ENCODE measurements around the gene ETS2. TPM values are rescaled to one million over a fixed set of nuclear protein-coding genes. Genes with fewer than 3 reads are reported as not detected.

The ETS2 gene
- total RNA-seq, 2 donors from 2014 or later, result 31.4 to 37.2 TPM

DNA sequence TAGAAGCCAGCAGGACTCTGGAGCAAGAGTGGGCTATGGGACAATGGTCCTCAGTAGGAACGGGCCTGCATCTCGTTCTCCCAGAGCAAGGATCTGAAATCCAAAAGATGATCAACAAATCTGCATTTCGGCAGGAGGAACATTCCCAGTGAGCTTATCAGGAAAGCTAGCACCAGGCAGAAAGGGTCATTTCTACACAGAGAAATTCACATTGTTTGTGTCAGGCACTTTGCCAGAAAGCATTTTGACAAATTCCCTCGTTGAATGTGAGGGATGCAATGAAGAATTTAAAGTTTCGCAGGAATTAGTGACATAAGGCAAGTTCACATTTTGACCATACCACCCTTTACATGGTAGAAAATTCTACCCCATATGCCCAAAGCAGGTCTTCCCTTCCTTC lies 31.6 kb upstream of the ETS2 start:
- TF ChIP-seq, protein P1, sequence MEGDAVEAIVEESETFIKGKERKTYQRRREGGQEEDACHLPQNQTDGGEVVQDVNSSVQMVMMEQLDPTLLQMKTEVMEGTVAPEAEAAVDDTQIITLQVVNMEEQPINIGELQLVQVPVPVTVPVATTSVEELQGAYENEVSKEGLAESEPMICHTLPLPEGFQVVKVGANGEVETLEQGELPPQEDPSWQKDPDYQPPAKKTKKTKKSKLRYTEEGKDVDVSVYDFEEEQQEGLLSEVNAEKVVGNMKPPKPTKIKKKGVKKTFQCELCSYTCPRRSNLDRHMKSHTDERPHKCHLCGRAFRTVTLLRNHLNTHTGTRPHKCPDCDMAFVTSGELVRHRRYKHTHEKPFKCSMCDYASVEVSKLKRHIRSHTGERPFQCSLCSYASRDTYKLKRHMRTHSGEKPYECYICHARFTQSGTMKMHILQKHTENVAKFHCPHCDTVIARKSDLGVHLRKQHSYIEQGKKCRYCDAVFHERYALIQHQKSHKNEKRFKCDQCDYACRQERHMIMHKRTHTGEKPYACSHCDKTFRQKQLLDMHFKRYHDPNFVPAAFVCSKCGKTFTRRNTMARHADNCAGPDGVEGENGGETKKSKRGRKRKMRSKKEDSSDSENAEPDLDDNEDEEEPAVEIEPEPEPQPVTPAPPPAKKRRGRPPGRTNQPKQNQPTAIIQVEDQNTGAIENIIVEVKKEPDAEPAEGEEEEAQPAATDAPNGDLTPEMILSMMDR (IDR thresholded peaks at IDR 0.05), result no peak
- Histone ChIP-seq H3K9me3 (peaks cover 0 to 9% of the 10 kb centered on the region in 2 donors), H3K27ac (peak overlapping the region in 1 of 2 donors; percentile 40), H3K4me1 (peaks cover 0 to 7% of the 10 kb centered on the region in 2 donors), H3K27me3 (no peaks in the 10 kb centered on the region), H3K36me3 (no peaks in the 10 kb centered on the region), H3K4me3 (no peak overlapping the region)
- DNase-seq (ENCODE audit: low spot score), result no peak

GRCh38 chr21:38774586-38775285 lies 31.0 kb upstream of the ETS2 start:
- TF ChIP-seq, protein P1 (IDR thresholded peaks at IDR 0.05), result no peak
- H3K9me3 ChIP-seq, result peaks cover 0 to 9% of the 10 kb centered on the region in 2 donors
- no peak for DNase-seq (ENCODE audit: low spot score)
- peaks cover 0 to 7% of the 10 kb centered on the region in 2 donors for H3K4me1 ChIP-seq
- H3K4me3 ChIP-seq, result no peak overlapping the region
- no peak overlapping the region for H3K27ac ChIP-seq
- H3K27me3 ChIP-seq, result no peaks in the 10 kb centered on the region
- H3K36me3 ChIP-seq, result no peaks in the 10 kb centered on the region

DNA sequence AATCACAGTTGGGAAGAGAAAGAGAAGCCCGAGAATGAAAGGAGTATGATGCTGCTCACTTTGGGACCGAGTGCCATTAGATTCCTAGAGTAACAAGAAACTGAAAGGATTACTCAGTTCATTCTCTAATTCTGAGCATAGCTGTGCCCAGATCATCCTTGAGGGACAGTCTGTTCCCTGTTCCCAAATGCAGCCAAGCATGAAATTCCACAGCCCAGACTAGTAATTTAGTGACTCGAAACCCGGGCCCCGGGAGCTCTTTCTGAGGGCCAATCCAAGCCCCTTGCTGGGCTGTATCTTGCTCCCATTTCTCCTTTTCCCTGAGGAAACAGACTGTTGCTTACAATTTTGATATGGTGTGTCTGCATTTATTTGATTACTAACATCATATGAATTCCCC lies 30.0 kb upstream of the ETS2 start:
- Histone ChIP-seq H3K9me3 (peaks cover 0 to 9% of the 10 kb centered on the region in 2 donors), H3K27me3 (no peaks in the 10 kb centered on the region), H3K4me1 (peaks cover 0 to 7% of the 10 kb centered on the region in 2 donors), H3K27ac (no peak overlapping the region), H3K36me3 (no peaks in the 10 kb centered on the region), H3K4me3 (no peak overlapping the region)
- no peak for DNase-seq (ENCODE audit: low spot score)
- TF ChIP-seq, protein P1 (IDR thresholded peaks at IDR 0.05), result no peak

- no peak for DNase-seq (ENCODE audit: low spot score)
- Histone ChIP-seq H3K27ac (no peak overlapping the region), H3K9me3 (peaks cover 0 to 15% of the 10 kb centered on the region in 2 donors), H3K36me3 (no peaks in the 10 kb centered on the region), H3K4me1 (peaks cover 0 to 7% of the 10 kb centered on the region in 2 donors), H3K4me3 (no peak overlapping the region), H3K27me3 (no peaks in the 10 kb centered on the region)
- TF ChIP-seq, protein P1 (IDR thresholded peaks at IDR 0.05), result no peak
Measured at GRCh38 chr21:38777015-38777414, 28.7 kb upstream of the ETS2 start.

DNA sequence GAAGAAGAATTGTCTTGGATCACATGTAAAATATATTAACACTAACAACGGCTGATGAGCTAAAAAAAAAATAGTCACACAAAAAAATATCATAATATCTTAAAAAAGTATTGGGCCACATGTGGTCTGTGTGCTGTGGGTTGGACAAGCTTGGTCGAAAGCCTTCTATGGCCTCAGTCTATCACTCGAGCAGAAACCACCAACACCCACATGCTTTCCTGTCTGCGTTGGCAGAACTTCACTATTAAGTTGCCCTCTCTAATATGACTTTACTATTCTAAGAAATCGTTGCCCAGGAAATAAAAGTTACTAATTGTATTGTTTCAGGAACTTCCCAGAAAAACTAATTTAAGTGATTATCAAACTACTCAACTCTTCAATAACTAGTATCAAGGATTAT lies 28.2 kb upstream of the ETS2 start:
- Histone ChIP-seq H3K36me3 (no peaks in the 10 kb centered on the region), H3K9me3 (peaks cover 3 to 20% of the 10 kb centered on the region in 2 donors), H3K27ac (no peak overlapping the region), H3K4me1 (peaks cover 0 to 7% of the 10 kb centered on the region in 2 donors), H3K4me3 (no peak overlapping the region), H3K27me3 (no peaks in the 10 kb centered on the region)
- TF ChIP-seq, protein P1 (IDR thresholded peaks at IDR 0.05), result no peak
- DNase-seq (ENCODE audit: low spot score), result no peak

GRCh38 chr21:38780879-38781278 lies 24.9 kb upstream of the ETS2 start:
- DNase-seq (ENCODE audit: low spot score), result no peak
- no peaks in the 10 kb centered on the region for H3K27me3 ChIP-seq
- no peak overlapping the region for H3K27ac ChIP-seq
- H3K9me3 ChIP-seq, result peaks cover 3 to 22% of the 10 kb centered on the region in 2 donors
- H3K36me3 ChIP-seq, result no peaks in the 10 kb centered on the region
- no peaks in the 10 kb centered on the region for H3K4me1 ChIP-seq
- TF ChIP-seq, protein P1 (IDR thresholded peaks at IDR 0.05), result no peak
- H3K4me3 ChIP-seq, result no peak overlapping the region

All from right atrium auricular region (tissue), 2 donors.